DND-41 (cell line): ENCODE results near the gene OXCT1.
A peak's percentile ranks its signal among the peaks of the same experiment; 100 is the strongest.

Source experiments
- ATAC-seq: fragments of 200-7000 bp; cut with Tn5 transposase; 3 replicates; pipeline ENCODE4 v1.9.1; 2021; ENCODE audit warnings: low read depth; ENCODE audit not compliant: insufficient read depth
- DNase-seq: peaks from one replicate; pipeline ENCODE4 v3.0.0-alpha.2; 2020
- H2AFZ ChIP-seq: 2 replicates; pipeline ENCODE4 v1.6.0; 2012; ENCODE audit warnings: low read depth, low read length
- H3K27ac ChIP-seq: 2 replicates; pipeline ENCODE4 v1.5.1; 2012; ENCODE audit warnings: low read length, inconsistent platforms
- H3K27me3 ChIP-seq: fragments of 200-600 bp; sonication (generic); 2 replicates; pipeline ENCODE4 v1.6.0; 2012; ENCODE audit warnings: low read length, mild to moderate bottlenecking, inconsistent platforms; ENCODE audit not compliant: insufficient read depth, poor library complexity
- H3K36me3 ChIP-seq: 2 replicates; pipeline ENCODE4 v1.5.1; 2012; ENCODE audit warnings: low read length, inconsistent platforms; ENCODE audit not compliant: insufficient read depth
- H3K4me1 ChIP-seq: 2 replicates; pipeline ENCODE4 v1.5.1; 2012; ENCODE audit warnings: mild to moderate bottlenecking, low read length; ENCODE audit not compliant: insufficient read depth
- H3K4me2 ChIP-seq: 2 replicates; pipeline ENCODE4 v1.6.0; 2012; ENCODE audit warnings: mild to moderate bottlenecking, moderate library complexity, low read length, inconsistent platforms; ENCODE audit not compliant: insufficient read depth
- H3K4me3 ChIP-seq, 2 experiments: fragments of 200-600 bp in 1 of 2; shearing (Covaris generic) in 1 of 2; 2 replicates each; pipeline ENCODE4 v1.5.1; 2012 to 2016; ENCODE audit warnings: inconsistent platforms in 2 of 2, low read length in 2 of 2, mild to moderate bottlenecking in 2 of 2, low read depth in 1 of 2, moderate library complexity in 1 of 2
- H3K79me2 ChIP-seq: 2 replicates; pipeline ENCODE4 v1.6.0; 2012; ENCODE audit warnings: low read length, inconsistent platforms; ENCODE audit not compliant: insufficient read depth
- H3K9ac ChIP-seq: 2 replicates; pipeline ENCODE4 v1.6.0; 2012; ENCODE audit warnings: low read depth, mild to moderate bottlenecking, inconsistent platforms, low read length, moderate library complexity
- H3K9me3 ChIP-seq: 2 replicates; pipeline ENCODE4 v1.5.1; 2012; ENCODE audit warnings: low read length, moderate library complexity, mild to moderate bottlenecking, inconsistent platforms; ENCODE audit not compliant: insufficient read depth, severe bottlenecking
- H4K20me1 ChIP-seq: 2 replicates; pipeline ENCODE4 v1.6.0; 2012; ENCODE audit warnings: low read length; ENCODE audit not compliant: insufficient read depth
- CTCF ChIP-seq: IDR thresholded peaks from 2 replicates; pipeline ENCODE4 v1.5.1; 2012; ENCODE audit warnings: borderline replicate concordance, low read length, moderate library complexity, mild to moderate bottlenecking; ENCODE audit not compliant: poor library complexity, severe bottlenecking; ENCODE audit errors: extremely low read depth
- EZH2 ChIP-seq: IDR thresholded peaks from 3 replicates; pipeline ENCODE4 v1.6.1; 2012; ENCODE audit warnings: borderline replicate concordance, low read depth, mild to moderate bottlenecking, moderate library complexity, low read length, inconsistent platforms; ENCODE audit not compliant: severe bottlenecking

Gene OXCT1

GRCh38 chr5:41869724-41870626 is at the start of gene OXCT1:
OXCT1 (minus strand) TSS chr5:41870425; CDS start chr5:41870358, 67 bp downstream.
- peaks cover 7% of the 10 kb centered on the region for H3K36me3 ChIP-seq
- no peaks in the 10 kb centered on the region for H3K27me3 ChIP-seq
- ATAC-seq (peak; percentile 89), DNase-seq (peak; percentile 92)
- H3K4me1 ChIP-seq: peaks cover 39% of the 10 kb centered on the region
- no peaks in the 10 kb centered on the region for H3K9me3 ChIP-seq
- H3K27ac ChIP-seq: peak within 1 kb of the TSS; percentile 82
- H3K9ac ChIP-seq: peak within 1 kb of the TSS; percentile 75
- peak within 1 kb of the TSS; percentile 42 to 71 for H3K4me3 ChIP-seq
- no peak for TF ChIP-seq CTCF
- TF ChIP-seq EZH2: no peak
- H3K79me2 ChIP-seq: peaks cover 57% of the 10 kb centered on the region
- H2AFZ ChIP-seq: peak within 1 kb of the TSS; percentile 85
- peaks cover 11% of the 10 kb centered on the region; the same call in 1 of the 2 replicates for H4K20me1 ChIP-seq
- peak within 1 kb of the TSS; percentile 91 for H3K4me2 ChIP-seq

- no peak for TF ChIP-seq CTCF
- TF ChIP-seq EZH2: no peak
- H3K27me3 ChIP-seq: no peaks in the 10 kb centered on the region
- DNase-seq (no peak), ATAC-seq (no peak)
- H3K4me1 ChIP-seq: no peaks in the 10 kb centered on the region
- no peaks in the 10 kb centered on the region for H4K20me1 ChIP-seq
- H3K9me3 ChIP-seq: no peaks in the 10 kb centered on the region
- no peak overlapping the region for H2AFZ ChIP-seq
- no peak overlapping the region for H3K27ac ChIP-seq
- H3K4me2 ChIP-seq: no peak overlapping the region
- peaks cover 77% of the 10 kb centered on the region for H3K36me3 ChIP-seq
- peaks cover 4% of the 10 kb centered on the region; the same call in 1 of the 2 replicates for H3K79me2 ChIP-seq
- H3K9ac ChIP-seq: no peak overlapping the region
- no peak overlapping the region for H3K4me3 ChIP-seq
These were observed 47.9 kb upstream of the OXCT1 start for GRCh38 chr5:41918105-41918504.

- DNase-seq: no peak
- Histone ChIP-seq H4K20me1 (peaks cover 2% of the 10 kb centered on the region; the same call in 1 of the 2 replicates), H3K27ac (no peak overlapping the region), H3K79me2 (peaks cover 38% of the 10 kb centered on the region), H3K36me3 (peaks cover 66% of the 10 kb centered on the region), H3K9ac (no peak overlapping the region), H3K27me3 (no peaks in the 10 kb centered on the region), H3K4me3 (no peak overlapping the region), H2AFZ (no peak overlapping the region), H3K4me2 (no peak overlapping the region), H3K9me3 (no peaks in the 10 kb centered on the region), H3K4me1 (peaks cover 23% of the 10 kb centered on the region)
- no peak for TF ChIP-seq CTCF
- TF ChIP-seq EZH2: no peak
- no peak for ATAC-seq
These were observed 38.3 kb upstream of the OXCT1 start for GRCh38 chr5:41908374-41909079.
